ENCODE data around the gene PRDM2.

The PRDM2 gene

DNA sequence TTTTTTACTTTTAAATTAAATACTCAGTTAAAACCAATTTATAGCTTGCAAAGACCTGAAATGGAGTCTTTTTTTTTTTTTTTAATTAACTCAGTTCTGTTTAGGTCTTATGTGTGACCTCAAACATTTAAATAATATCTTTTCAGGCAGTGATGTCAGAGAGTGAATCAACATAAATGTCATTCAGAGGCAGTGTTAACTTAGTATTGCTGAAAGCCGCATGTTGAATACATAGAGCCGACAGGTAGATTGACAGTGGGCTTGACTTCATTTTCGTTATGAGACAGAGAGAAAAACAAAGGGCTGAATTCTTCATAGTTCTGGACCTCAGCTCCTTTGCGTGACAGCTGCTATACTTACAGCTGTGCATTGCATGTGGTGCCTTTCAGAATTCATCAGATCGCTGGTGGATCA, 51.5 kb downstream of the PRDM2 start:
- TF ChIP-seq, protein P1, sequence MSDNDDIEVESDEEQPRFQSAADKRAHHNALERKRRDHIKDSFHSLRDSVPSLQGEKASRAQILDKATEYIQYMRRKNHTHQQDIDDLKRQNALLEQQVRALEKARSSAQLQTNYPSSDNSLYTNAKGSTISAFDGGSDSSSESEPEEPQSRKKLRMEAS (IDR thresholded peaks at IDR 0.05; ENCODE audit: low read depth, low read length), result no peak
- TF ChIP-seq, protein P2, sequence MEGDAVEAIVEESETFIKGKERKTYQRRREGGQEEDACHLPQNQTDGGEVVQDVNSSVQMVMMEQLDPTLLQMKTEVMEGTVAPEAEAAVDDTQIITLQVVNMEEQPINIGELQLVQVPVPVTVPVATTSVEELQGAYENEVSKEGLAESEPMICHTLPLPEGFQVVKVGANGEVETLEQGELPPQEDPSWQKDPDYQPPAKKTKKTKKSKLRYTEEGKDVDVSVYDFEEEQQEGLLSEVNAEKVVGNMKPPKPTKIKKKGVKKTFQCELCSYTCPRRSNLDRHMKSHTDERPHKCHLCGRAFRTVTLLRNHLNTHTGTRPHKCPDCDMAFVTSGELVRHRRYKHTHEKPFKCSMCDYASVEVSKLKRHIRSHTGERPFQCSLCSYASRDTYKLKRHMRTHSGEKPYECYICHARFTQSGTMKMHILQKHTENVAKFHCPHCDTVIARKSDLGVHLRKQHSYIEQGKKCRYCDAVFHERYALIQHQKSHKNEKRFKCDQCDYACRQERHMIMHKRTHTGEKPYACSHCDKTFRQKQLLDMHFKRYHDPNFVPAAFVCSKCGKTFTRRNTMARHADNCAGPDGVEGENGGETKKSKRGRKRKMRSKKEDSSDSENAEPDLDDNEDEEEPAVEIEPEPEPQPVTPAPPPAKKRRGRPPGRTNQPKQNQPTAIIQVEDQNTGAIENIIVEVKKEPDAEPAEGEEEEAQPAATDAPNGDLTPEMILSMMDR (IDR thresholded peaks at IDR 0.05; ENCODE audit: low read depth, low read length), result no peak
- TF ChIP-seq MYC (IDR thresholded peaks at IDR 0.05; ENCODE audit: low read depth, low read length), result no peak
- TF ChIP-seq POLR2A (IDR thresholded peaks at IDR 0.05; ENCODE audit: extremely low read depth, insufficient read length), result no peak
- peak overlapping the region; percentile 87 for H3K4me3 ChIP-seq (ENCODE audit: low read depth, low read length)
- DNase-seq (ENCODE audit: low read depth), result no peak

GRCh38 chr1:13751985-13752384, 52.0 kb downstream of the PRDM2 start:
- DNase-seq (ENCODE audit: low read depth), result no peak
- no peak overlapping the region for H3K4me3 ChIP-seq (ENCODE audit: low read depth, low read length)
- TF ChIP-seq POLR2A (IDR thresholded peaks at IDR 0.05; ENCODE audit: extremely low read depth, insufficient read length) (no peak), MYC (IDR thresholded peaks at IDR 0.05; ENCODE audit: low read depth, low read length) (no peak)
- TF ChIP-seq, protein P2 (IDR thresholded peaks at IDR 0.05; ENCODE audit: low read depth, low read length), result no peak
- TF ChIP-seq, protein P1 (IDR thresholded peaks at IDR 0.05; ENCODE audit: low read depth, low read length), result no peak

DNA sequence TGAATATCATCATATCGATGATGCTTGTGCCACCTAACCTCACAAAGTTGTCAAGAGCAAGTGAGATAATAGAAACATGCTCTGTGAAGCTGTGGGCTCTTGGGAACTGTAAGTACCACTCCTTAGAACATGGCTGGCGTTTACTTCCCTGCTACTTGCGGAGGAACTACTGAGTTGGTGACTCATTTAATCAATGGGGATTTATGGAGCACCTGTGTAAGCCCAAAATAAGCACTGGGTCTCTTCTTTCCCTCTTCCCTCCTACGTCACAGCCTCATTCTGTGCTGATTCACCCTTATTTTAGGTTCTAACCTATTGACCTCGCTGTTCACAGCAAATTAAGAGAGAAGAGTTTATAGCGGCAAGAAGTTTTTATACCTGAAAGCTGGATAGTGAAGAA, 52.9 kb downstream of the PRDM2 start:
- TF ChIP-seq MYC (IDR thresholded peaks at IDR 0.05; ENCODE audit: low read depth, low read length) (no peak), POLR2A (IDR thresholded peaks at IDR 0.05; ENCODE audit: extremely low read depth, insufficient read length) (no peak)
- TF ChIP-seq, protein P2 (IDR thresholded peaks at IDR 0.05; ENCODE audit: low read depth, low read length), result no peak
- TF ChIP-seq, protein P1 (IDR thresholded peaks at IDR 0.05; ENCODE audit: low read depth, low read length), result no peak
- DNase-seq (ENCODE audit: low read depth), result no peak
- no peak overlapping the region for H3K4me3 ChIP-seq (ENCODE audit: low read depth, low read length)

DNA sequence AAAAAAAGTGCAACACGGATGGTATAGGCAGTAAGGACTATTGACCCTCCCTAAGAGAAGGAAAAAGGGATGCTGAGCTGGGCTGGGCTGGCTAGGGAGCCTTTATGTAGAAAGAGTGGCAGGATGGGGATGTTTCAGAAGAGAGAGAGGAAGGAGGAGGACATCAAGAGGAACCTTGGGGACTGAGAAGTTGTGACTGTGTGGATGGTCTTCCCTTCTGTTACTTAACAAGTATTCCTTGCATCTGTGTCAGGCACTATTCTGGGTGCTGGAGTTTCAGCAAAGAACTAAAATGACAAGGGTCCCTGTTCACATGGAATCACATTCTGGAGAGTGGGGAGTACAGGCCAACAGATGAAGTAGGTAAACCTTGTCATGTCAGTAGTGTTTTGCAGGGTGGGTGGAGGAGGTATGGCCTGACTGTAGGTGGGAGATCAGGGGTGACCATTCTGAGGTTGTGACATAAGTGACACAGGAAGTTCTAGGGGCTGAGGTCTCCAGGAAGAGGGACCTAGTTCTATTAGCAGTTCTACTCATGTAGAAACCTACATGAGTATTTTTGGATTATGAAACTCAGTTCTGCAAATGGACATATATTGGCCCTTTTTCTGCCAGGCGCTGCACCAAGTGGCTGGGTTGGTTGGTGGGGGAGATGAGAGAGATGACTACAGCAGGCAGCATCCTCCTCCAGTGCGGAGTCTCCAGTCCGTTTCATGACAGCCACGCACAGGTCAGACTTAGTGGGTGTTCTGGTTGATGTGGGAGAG, 53.8 kb downstream of the PRDM2 start:
- H3K4me3 ChIP-seq (ENCODE audit: low read depth, low read length), result no peak overlapping the region
- peak; percentile 19 for DNase-seq (ENCODE audit: low read depth)
- TF ChIP-seq, protein P2 (IDR thresholded peaks at IDR 0.05; ENCODE audit: low read depth, low read length), result no peak
- no peak for TF ChIP-seq MYC (IDR thresholded peaks at IDR 0.05; ENCODE audit: low read depth, low read length)
- TF ChIP-seq, protein P1 (IDR thresholded peaks at IDR 0.05; ENCODE audit: low read depth, low read length), result no peak
- no peak for TF ChIP-seq POLR2A (IDR thresholded peaks at IDR 0.05; ENCODE audit: extremely low read depth, insufficient read length)

DNA sequence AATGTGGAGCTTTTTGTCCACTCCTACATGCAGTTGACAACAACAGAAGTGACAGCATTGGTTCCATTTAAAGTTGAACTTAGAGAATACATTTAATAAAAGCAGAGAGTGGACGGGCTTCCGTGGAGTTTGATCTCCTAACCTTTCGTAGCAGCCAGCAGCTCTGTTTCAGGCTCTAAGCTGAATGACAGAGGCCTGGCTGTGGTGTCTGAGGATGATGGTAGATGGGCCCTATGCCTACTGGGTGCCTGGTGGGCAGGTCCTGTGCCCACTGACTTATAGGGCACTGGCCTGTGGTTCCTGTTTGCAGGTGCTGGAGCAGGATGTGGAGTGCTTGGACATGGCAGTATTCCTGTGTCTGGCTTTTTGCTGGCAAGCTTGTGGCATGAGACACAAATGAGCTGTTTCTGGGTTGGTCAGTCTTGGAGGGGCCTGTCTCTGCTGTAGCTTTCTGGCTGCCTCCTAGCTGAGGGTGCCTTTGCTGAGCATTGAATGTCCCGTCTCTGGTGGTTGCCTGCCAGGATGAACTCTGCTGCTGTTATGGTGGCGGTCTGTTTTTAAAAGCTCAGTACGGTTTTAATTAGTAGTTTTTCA, 54.6 kb downstream of the PRDM2 start:
- no peak overlapping the region for H3K4me3 ChIP-seq (ENCODE audit: low read depth, low read length)
- DNase-seq (ENCODE audit: low read depth), result no peak
- TF ChIP-seq POLR2A (IDR thresholded peaks at IDR 0.05; ENCODE audit: extremely low read depth, insufficient read length) (no peak), MYC (IDR thresholded peaks at IDR 0.05; ENCODE audit: low read depth, low read length) (no peak)
- TF ChIP-seq, protein P2 (IDR thresholded peaks at IDR 0.05; ENCODE audit: low read depth, low read length), result no peak
- TF ChIP-seq, protein P1 (IDR thresholded peaks at IDR 0.05; ENCODE audit: low read depth, low read length), result no peak

All from NB4 (cell line).